OCI-M2 (cell line): Measurements from ENCODE around the gene BLOC1S5.

Experiments
- DNase-seq: peaks from one replicate; lab custom pipeline; 2025; ENCODE audit not compliant: unreplicated experiment; lab: John Stamatoyannopoulos, UW

BLOC1S5 gene

DNA sequence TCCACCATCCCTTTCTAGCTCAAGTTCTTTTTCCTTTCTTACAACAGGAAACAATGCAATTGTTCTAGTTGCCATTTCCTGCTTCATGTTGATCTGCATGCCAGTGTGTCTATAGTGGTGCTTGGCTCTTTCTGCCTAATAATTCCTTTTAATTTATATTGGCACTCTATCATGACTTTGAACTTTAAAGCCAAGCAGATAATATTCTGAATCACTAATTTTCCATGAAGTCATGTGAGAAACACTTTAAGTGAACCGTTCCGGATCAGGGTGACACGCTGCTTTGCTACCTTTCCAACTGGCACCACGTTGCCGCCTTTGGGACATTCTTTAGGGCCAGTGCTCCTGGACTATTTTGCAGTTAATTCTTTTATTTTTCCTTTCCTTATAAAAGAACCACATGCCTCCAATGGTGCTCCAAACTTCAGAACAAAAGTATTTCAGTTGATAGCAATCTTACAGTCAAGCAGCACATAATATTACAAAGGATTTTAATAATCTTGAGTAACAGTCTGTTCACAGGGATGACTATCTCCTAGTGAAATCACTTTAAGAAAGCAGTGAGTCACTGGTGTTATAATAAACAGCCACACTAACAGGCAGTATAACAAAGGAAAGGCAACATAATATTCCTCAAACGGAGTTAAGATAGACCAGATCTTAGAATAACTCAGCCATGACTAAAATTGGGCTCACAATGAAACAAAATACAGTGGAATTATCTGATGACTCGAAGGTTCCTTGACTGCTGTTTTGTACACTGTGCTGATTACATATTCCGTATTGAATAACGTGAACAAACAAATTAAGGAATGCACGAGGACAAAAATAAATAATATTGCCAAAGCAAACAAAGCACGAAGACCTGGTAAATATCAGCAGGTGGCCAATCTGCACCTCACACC, 19.0 kb upstream of the BLOC1S5 start:
- no peak for DNase-seq

DNA sequence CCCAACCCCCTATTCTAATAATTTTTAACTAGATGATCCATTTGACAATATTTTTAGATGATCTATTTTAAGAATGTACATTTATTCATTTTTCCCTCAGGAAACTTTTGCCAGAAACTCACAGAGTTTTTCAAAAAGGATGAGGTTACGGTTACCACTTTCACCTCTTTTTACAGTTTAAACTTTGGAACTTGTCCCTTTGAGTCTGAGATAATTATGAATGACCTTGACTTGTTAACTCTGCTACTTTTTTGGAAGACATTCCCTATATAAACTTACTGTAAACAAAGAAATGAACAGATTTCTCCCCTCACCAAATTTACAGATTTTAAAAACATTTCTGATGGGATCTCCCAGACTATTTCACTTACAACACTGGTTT, 18.4 kb upstream of the BLOC1S5 start:
- no peak for DNase-seq

DNA sequence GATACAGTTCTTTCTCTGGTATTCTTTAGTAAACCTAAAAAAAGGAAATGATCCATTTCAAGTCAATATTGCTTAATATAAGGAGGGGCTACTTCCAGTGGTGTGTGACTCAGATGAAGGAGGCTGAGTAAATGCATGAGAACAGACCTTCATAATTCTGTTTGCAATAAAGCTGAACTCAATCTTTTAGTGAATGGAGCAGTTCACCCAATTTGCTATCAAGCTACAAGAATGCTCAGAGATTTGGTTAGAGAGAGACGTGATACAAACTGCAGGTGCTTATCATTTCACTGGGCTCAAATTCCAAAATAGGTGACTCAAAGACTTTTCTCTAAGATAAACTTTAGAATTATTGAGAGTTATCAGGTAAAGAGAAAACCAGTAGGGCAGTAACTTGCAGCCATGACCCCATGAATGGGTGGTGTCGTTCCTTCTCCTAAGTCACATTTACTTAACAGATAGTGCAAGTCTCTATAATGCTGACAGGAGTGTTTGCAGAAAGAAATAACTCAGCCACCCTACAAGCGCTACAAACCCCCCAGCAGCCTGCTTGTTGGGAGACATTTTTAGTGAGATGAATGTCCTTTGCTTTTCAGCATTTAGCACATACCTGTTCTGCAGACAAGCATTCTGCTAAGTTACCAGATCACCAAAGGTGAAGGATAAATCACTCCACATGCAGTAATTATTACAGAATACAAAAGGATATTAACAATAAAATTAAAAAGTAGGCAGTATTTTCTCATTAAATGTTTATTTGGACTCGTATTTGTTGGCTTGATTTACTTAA, 16.4 kb upstream of the BLOC1S5 start:
- no peak for DNase-seq

DNA sequence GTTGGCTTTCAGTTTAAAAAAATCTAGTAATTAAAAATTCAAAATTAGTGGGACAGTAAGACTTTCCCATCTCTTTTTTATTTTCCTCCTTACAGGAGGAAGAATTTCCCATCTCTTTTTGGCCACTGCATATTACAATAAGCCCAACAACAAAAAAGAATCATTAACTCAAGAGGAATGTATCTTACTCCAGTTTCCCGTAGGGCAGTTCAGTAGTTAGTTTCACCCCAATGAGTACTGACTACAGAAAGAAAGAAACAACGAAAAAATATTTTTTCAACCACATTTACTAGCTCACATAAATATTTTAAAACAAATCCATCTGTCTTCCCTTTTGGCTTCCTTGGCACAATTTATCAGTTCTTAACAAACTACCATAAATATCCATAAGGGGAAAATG, 14.9 kb upstream of the BLOC1S5 start:
- DNase-seq, result no peak

DNA sequence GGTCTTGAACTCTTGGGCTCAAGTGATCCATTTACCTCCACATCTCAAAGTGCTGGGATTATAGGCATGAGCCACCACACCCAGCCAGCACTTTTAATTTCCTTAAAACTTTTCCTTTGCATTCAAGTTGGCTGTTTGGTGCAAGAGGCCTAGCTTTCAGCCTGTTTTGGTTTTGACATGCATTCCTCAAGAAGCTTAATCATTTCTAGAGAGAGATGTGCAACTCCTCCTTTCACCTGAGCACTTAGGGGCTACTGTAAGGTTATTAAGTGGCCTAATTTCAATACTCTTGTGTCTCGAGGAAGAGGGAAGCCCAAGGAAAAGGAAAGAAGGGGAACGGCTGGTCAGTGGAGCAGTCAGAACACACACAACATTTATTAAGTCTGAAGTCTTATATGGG, 13.8 kb upstream of the BLOC1S5 start:
- no peak for DNase-seq

DNA sequence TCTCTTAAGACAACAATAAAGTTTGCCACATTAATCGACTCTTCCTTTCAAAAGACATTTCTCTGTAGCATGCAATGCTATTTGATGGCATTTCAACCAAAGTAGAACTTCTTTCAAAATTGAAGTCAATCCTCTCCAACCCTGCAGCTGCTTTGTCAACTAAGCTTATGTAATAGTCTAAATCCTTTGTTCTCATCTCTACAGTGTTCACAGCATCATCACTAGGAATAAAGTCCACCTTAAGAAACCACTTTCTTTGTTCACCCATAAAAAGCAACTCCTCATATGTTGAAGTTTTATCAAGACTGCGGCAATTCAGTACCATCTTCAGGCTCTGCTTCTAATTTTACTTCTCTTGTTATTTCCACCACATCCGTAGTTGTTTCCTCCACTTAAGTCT, 11.5 kb upstream of the BLOC1S5 start:
- no peak for DNase-seq

DNA sequence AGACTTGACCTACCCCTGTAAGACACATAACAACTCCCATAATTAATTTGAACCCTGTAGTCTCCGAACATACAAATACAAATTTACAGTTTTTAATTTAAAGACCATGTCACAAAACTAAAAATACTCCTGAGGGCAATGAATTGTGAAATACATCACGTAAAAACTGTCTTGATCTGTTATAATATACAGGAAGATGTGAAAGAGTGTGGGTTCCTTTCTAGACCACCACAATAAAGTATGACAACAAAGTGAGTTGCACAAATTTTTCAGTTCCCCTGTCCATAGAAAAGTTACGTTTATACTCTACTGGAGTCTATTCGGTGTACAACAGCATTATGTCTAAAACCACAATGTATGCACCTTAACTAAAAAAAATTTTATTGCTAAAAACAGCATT, 11.0 kb upstream of the BLOC1S5 start:
- no peak for DNase-seq

GRCh38 chr6:8074213-8074612, 10.0 kb upstream of the BLOC1S5 start:
- DNase-seq, result no peak

DNA sequence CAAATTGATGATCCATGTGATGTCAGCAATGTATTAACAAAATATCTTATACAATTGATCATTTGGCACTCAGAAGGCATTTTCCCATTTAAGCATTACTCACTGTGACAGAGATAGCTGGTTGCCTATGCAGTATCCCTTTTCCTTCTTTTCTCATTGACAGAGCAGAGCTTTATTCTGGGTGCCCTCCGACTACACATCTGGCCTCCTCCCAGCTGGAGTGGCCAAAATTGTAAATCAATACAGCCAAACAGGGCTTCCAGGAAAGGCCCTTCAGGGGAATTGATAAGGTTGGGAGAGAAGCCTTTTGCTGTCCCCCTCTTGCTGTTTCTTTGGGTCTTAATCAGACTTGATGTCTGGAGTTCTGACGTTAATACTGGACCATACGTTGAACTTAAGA, 9.6 kb upstream of the BLOC1S5 start:
- DNase-seq, result no peak

DNA sequence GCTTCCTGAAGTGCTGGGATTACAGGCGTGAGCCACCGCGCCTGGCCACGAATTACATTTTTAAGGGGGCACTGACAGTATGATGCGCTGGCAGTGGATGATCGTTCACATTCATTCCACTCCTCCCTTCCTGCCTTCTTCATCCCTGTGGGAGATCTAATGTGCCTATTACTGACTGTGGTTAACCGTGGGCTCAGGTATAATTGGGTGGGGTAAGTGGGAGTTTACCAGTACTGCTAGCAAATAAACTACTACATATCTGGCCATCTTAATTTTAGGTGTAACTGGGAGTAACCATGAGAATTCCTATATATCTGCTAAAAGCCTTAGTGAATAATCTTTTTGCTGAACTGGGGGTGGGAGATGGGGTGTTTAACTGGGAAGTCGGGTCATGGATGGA, 6.5 kb upstream of the BLOC1S5 start:
- no peak for DNase-seq

- no peak for DNase-seq
Measured at GRCh38 chr6:8069631-8070284, 5.6 kb upstream of the BLOC1S5 start.

DNA sequence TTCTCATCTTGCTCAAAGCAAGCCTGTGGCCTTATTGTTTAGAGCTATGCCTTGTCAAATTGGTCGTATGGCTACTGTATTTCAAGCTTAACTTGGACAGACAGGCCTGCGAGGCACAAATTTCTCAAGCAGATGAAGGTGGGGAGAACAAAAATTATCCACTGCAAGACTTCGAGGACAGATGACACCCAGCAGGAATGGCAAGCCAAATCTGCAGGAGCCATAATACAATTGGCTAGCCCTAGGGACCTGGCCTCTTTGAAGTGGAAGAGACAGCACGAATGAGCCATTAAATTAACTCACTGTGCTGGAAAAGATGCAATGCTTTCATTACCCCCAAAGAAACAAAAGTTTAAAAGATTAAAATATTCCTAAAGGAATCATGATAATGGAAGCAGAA, 5.0 kb upstream of the BLOC1S5 start:
- no peak for DNase-seq

DNA sequence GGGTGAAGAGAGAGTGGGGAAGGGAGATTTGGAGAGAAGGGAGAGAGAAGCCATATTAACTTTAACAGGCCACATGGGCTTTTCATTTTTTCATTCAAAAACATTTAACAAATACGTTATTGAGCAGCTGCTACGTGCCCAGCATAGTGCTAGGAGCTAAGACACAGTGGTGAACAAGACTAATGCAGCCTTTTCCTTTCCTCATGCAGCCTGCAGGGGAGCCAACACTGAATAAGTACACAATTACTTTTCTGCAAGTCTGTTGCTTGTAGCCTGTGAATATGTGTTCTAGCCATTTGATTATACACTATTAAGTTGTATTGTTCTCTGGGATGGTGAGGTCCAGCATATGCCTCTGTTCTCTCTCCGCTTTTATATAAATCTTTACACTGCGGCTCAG, 1.9 kb upstream of the BLOC1S5 start:
- no peak for DNase-seq

DNA sequence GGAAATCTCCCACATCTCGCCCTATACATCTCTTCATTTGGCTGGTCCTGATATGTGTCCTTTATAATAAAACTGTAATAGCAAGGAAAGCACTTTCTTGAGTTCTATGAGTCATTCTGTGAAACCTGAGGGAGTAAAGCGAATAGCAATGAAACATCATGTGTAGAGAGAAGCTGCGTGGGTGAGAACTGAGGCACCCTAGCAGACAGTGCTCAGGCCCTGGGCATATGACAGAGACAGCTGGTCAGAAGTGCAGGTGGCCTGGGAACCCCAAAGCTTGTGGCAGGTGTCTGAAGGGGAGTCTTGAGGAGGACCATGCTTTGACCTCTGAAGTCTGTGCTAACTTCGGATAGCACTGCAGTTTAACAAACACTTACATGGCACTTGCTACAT, 1.3 kb upstream of the BLOC1S5 start:
- no peak for DNase-seq

DNA sequence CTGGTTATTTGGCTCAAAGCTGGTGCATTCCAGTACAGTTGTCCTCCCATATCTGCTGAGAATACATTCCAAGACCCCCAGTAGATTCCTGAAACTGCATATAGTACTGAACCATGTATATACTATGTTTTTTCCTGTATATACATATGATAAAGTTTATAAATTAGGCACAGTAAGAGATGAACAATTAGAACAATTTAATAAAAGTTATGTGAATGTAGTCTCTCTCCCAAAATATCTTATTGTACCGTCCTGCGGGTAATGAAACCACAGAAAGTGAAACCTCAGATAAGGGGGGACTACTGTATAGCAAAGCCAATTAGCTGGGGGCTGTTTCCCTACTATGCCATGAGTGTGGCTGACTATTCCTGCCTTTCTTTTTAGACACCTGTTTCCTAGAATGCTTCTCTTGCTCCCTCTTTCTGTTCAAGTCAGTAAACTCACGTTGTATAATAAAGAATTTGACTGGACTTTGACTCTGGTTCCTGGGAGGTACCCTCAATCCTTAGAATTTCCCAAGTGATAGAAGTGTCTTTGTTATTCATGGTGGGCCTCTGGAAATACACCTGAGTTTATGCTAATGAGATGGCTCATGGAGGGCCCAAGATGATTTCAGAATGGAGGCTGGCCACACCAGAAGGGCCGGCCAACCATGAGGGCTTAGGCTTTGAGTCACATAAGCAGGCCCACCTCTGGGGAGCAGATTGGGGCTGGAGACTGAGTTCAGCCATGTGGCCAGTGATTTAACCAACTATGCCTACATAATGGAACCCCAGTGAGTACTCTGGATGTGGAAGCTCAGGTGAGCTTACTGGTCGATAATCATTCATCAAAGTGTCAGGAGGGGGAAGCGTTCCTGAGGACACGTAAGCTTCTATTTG, 689 bp upstream of the BLOC1S5 start:
- no peak for DNase-seq

- no peak for DNase-seq
Measured at GRCh38 chr6:8061736-8062135, 2.5 kb downstream of the BLOC1S5 start.

GRCh38 chr6:8060346-8060745, 3.8 kb downstream of the BLOC1S5 start:
- no peak for DNase-seq

DNA sequence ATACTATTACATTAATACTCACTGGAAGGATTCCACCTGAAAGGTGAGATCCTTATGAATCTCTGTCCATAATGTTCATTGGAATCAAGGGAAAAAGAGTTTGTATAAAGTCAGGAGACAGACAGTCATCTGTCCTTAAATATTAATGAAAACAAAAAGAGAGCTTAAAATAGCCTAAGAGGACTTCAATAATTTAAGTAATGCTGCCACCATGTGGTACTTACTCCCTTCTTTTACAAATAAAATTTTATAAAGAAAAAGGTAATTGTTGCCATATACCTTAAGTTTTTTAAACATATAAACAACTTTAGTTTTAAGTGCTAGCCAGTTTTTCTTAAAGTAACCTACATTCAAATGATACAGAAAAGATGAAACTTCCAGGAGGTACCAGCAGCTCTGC, 5.1 kb downstream of the BLOC1S5 start:
- DNase-seq, result no peak

DNA sequence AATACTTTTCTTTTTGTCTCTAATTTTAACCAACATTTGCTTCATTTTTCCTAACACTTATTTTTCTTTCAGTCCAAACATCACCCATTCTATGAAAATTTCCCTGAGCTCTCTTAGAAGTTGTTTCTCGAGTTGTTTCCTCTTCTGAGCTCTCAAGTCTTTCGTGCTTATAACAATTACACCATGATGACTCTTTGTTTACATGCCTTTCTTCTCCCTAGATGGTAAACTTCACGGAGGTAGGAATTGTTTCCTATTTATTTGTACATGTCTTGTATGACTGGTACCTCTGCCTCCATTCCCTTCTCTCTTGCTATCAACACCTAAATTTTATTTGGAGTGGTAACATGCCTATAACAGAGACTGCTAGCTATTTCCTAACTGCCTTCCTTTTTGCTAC, 6.4 kb downstream of the BLOC1S5 start:
- DNase-seq, result no peak

GRCh38 chr6:8057263-8057662, 6.9 kb downstream of the BLOC1S5 start:
- no peak for DNase-seq

- DNase-seq, result no peak
Measured at GRCh38 chr6:8054276-8054675, 9.9 kb downstream of the BLOC1S5 start.
